Stimulated activated naive CD8-positive, alpha-beta T cell treated with anti-CD3 and anti-CD28 coated beads, Interleukin-15, Interleukin-2, amounts not matched to agents 100 U/mL and 50 U/mL, for 24 hours (primary cell): ENCODE data around the gene EFS.
A peak's percentile ranks its signal among the peaks of the same experiment; 100 is the strongest.

Experiments used
- ATAC-seq: fragments of 150-1000 bp; cut with Tn5 transposase; one replicate; pipeline ENCODE4 v1.10.0; 2021
- DNase-seq: peaks from one replicate; pipeline ENCODE4 v3.0.0; 2021

The EFS gene

DNA sequence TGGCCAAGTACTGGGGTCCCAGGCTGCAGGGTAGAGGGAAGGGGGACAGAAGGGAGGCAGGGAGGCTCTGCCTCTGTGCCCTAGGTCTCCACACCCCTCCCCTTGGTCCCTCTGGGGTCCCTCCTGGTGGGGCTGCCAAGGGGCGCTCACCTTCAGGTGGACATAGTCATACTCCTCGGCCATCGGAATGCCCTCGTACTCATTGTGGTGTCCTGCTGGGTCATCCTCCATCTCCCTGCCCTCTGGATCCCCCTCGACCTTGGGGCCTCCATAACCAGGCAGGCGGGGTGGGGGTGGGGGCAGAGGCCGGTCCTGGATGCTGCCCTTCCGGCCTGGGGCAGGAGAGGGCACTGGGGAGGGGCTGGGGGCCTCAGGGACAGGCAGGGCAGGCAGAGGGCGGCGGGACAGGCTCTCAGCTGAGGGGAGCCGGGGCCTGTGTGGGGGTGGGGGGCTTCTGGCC is 5.8 kb downstream of the EFS start:
- no peak for ATAC-seq

GRCh38 chr14:23358553-23359166 is 6.3 kb downstream of the EFS start:
- ATAC-seq (no peak), DNase-seq (no peak)

More for the DNA sequence above, 5.8 kb downstream of the EFS start:
- DNase-seq, result no peak

DNA sequence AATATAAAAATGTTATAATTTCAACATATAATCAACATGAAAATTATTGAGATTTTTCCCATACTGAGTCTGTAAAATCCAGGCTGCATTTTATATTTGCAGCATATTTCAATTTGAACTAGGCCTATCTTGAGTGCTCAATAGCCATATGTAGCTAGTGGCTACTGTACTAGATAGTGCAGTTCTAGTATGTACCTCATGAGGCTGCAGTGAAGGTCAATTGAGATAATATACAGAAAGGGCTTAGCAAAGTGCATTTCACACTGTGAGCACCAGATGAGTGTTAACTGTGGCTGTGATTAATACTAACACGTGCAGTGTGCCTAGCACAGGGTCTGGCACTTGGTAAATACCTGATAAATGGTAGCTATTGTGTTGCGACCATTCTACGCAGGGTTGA is 6.9 kb downstream of the EFS start:
- ATAC-seq (no peak), DNase-seq (no peak)

GRCh38 chr14:23357261-23357660 is 7.7 kb downstream of the EFS start:
- no peak for ATAC-seq
- no peak for DNase-seq

- no peak for DNase-seq
- ATAC-seq, result no peak
Observed at GRCh38 chr14:23356662-23357061, 8.3 kb downstream of the EFS start.

DNA sequence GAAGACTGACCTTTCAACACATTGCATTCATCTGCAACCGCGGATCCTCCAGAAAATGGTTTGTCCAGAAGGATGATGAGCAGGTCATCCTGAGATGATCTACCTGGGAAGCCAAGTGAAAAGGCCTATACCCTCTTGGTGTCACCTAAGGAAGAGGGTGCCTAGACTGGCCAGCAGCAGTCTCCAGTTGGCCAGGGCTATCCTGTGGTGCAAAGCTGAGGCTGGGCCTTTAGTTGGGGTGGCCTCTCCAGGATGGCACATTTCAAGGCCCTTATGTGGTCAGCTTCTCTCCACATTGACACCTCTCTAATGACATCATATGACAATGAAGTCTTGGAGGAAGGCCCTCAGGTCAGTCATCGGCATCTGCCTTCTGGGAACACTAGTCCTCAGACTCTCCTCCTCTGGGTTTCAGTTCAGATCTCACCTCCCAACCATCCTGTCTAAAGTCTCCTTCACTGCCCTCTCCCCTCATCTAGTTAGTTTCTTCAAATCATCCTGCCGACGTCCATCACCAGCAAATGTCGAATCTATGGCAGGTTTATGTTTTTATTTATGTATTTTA is 9.0 kb downstream of the EFS start:
- ATAC-seq (no peak), DNase-seq (no peak)

DNA sequence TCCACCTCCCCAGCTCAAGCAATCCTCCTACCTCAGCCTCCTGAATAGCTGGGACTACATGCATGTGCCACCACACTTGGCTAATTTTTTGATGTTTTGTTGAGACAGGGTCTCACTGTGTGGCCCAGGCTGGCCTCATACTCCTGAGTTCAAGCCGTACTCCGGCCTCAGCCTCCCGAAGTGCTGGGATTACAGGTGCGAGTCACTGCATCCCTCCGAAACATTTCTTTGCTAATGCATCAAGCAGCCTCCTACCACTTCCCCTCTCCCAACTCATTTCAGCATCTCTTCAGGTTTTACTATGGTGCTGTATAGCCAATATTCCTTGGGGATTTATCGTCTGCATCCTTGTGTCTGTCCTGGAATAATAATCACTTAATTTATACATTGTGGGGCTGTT is 10.0 kb downstream of the EFS start:
- ATAC-seq, result no peak

DNA sequence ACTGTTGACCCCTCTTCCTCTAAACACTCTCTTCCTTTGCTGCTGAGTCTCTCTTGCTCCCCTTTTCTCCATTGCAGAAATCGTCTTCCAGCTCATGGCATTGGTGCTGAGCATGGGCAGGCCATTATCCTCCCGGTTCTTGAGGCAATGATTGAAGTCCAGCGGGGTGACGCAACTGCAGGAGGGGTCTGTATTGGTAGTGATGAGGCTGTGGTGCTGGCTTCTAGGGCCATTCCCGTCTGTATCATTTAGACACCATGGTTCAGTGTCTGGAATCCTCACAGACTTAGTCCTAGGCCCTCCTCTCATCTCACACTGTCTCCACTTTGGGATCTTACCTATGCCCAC is 11.6 kb downstream of the EFS start:
- DNase-seq, result no peak
- no peak for ATAC-seq

More for the DNA sequence above, 10.0 kb downstream of the EFS start:
- DNase-seq, result no peak

GRCh38 chr14:23352506-23353432 is 12.2 kb downstream of the EFS start, which contains the start of gene SLC22A17:
TSS of gene SLC22A17 (minus strand) at chr14:23352887.
- DNase-seq (peak; percentile 49), ATAC-seq (peak; percentile 76)

DNA sequence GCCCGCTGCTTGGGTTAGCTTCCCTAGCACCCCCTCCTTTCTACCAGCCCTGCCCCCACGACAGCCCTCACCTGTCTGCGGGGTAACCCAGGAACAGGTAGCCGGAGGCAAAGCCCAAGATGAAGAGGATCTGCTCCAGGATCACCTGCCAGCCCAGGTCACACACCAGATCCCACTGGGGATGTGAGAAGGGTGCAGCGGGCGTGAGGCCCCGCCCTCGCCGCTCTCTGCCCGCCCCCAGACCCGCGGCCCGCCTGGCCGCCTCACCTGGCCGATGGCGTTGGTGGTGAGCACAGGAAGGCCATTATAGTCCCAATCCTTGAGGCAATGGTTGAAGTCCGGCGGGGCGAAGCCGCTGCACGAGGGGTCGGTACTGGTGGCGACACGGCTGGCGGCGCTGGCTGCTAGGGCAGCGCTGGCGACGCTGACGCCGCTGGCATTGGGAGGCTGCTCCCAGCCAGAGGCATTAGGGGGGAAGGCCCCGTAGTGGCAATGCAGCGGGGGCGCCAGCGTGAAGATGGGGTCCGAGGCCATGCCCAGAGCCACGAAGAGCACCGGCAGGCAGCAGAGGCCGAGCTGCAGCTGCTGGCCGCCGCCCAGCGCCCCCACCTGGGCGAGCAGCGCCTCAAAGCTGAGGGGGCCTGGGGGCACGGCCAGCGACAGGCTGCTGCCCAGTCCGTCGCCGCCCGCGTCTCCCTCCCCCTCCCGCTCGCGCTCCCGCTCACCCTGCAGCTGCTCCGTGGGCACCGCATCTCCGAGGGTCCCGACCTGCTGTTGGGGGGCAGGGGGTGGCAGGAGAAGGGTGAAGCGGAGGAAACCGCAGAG is 13.1 kb downstream of the EFS start:
- ATAC-seq, result no peak
- DNase-seq, result peak; percentile 11

GRCh38 chr14:23349156-23349845 is 15.7 kb downstream of the EFS start:
- DNase-seq, result no peak
- ATAC-seq, result no peak

DNA sequence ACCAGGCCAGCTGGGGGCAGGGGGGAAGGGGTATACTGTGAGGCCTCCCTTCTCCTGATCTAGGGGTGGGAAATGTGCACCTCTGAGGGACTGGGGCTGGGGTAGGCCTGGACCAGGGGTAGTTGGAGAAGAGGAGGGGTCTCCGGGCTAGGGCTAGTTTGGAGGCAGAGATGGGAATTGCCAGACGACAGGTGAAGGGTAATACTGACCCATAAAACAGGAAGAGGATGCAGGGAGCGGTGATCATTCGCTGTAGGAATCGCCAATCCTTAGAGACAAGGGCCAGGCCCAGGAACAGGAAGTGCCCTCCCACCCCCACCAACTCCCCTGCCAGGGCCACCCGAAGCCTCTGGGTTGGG is 16.7 kb downstream of the EFS start:
- DNase-seq, result no peak
- ATAC-seq, result no peak

GRCh38 chr14:23347406-23348296 is 17.3 kb downstream of the EFS start:
- ATAC-seq, result no peak
- no peak for DNase-seq

GRCh38 chr14:23346693-23347405 is 18.1 kb downstream of the EFS start:
- ATAC-seq, result no peak
- no peak for DNase-seq

DNA sequence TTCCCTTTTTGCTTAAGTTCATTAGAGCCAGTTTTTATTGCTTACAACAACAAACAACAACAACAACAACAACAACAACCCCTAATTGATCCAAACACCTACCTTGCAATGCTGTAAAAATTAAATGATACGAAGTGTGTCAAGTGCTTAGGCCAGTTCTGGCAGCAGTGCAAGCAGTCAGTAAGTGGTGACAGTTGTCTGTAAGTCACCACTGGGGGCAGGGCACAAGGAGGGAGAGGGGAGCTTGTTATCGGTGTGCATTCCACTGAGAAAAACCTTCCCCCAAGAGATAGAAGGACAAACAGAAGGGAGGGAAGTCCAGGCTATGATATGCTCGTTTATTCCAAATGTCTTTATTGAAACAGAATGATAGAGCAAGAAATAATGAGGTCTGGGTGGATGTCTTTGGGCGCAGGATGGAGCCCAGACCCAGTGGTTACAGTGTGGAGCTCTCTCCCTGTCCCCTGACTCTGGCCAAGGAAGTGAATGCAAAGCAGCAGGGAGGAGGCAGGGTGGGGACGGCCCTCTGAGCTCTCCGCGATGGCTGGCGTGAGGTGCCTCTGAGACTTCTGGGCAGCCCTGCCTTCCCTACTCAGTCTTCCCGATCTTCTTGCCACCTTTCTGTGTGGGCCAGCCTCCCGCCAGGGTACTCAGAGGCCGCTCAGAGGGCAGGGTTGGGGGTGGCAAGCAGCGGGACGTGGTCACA is 18.8 kb downstream of the EFS start:
- no peak for ATAC-seq
- no peak for DNase-seq

DNA sequence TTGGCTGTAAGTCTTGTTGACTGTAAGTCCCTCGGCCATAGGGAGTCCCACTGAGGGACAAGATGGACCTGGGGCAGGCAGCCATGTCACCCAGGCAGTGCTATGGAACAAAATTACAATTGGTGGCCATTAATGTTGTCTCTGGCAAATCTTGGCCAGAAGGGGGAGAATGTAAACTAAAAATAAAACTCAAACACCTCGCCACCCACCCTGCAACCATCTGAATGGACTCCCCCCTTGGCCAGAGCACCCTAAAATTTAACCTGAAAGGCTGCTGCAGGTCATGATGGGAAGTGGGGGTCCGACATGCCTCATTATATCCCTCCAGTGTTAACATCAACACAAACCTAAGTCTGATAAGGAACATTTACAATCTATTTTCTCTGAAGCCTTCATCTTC is 20.5 kb downstream of the EFS start:
- ATAC-seq, result no peak

GRCh38 chr14:23339506-23340268 is 25.3 kb downstream of the EFS start:
- ATAC-seq, result no peak
- no peak for DNase-seq

More for the DNA sequence above, 20.5 kb downstream of the EFS start:
- no peak for DNase-seq

GRCh38 chr14:23335623-23336022 is 29.3 kb downstream of the EFS start:
- no peak for DNase-seq
- ATAC-seq, result no peak
